ENCODE data around the gene PGK1. TPM values are rescaled to one million over a fixed set of nuclear protein-coding genes. Genes with fewer than 3 reads are reported as not detected.

PGK1 gene
- total RNA-seq, 1 donor from 2014 or later, result 125 TPM

DNA sequence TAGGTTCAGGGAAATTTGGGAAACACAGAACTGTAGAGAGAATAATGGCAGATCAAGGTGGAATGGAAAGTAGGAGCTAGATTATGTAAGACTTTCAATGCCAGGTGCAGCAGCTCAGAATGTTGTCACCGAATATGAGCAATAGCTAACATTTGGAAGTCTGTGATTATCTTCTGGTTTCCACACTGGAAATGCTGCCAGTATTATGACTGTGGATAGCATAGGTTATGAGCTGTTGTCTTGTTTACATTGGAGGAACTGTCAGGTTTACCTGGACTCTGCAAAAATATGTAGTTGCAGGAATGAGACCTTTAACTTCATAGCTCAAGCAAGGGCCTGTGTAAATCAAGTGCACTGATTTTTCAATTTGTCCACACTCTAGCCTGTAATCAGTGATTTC, 61.4 kb downstream of the PGK1 start:
- H3K36me3 ChIP-seq (ENCODE audit: control insufficient read depth in 3 of 3, insufficient read depth in 3 of 3, low read length in 3 of 3), result no peaks in the 10 kb centered on the region
- no peak overlapping the region for H3K9ac ChIP-seq (ENCODE audit: low read depth in 1 of 3, low read length in 3 of 3)
- H3K4me1 ChIP-seq (ENCODE audit: control insufficient read depth in 3 of 3, insufficient read depth in 3 of 3, low read length in 3 of 3), result no peaks in the 10 kb centered on the region
- no peak overlapping the region for H3K4me3 ChIP-seq (ENCODE audit: low read length in 3 of 3)
- no peaks in the 10 kb centered on the region for H3K9me3 ChIP-seq (ENCODE audit: control insufficient read depth in 3 of 3, low read length in 3 of 3)
- no peaks in the 10 kb centered on the region for H3K27me3 ChIP-seq (ENCODE audit: control insufficient read depth in 3 of 3, insufficient read depth in 3 of 3, low read length in 3 of 3)
- no peak overlapping the region for H3K27ac ChIP-seq (ENCODE audit: low read depth, low read length)

- Histone ChIP-seq H3K9ac (ENCODE audit: low read depth in 1 of 3, low read length in 3 of 3) (no peak overlapping the region), H3K4me3 (ENCODE audit: low read length in 3 of 3) (no peak overlapping the region), H3K4me1 (ENCODE audit: control insufficient read depth in 3 of 3, insufficient read depth in 3 of 3, low read length in 3 of 3) (no peaks in the 10 kb centered on the region), H3K27ac (ENCODE audit: low read depth, low read length) (no peak overlapping the region), H3K9me3 (ENCODE audit: control insufficient read depth in 3 of 3, low read length in 3 of 3) (no peaks in the 10 kb centered on the region), H3K36me3 (ENCODE audit: control insufficient read depth in 3 of 3, insufficient read depth in 3 of 3, low read length in 3 of 3) (no peaks in the 10 kb centered on the region), H3K27me3 (ENCODE audit: control insufficient read depth in 3 of 3, insufficient read depth in 3 of 3, low read length in 3 of 3) (no peaks in the 10 kb centered on the region)
These were observed 64.0 kb downstream of the PGK1 start for GRCh38 chrX:78168065-78168464.

Other genes with a start within 250 kb of the PGK1 start
- gene MAGT1, start 208.8 kb upstream of the PGK1 start, total RNA-seq, result 60.5 TPM
- gene COX7B, start 204.8 kb upstream of the PGK1 start, total RNA-seq, result 319 TPM
- gene ATP7A, start 193.6 kb upstream of the PGK1 start, total RNA-seq, result 15.1 TPM
- not detected for gene PGAM4, start 134.6 kb upstream of the PGK1 start, total RNA-seq
- 16.7 TPM for gene TAF9B, start 35.4 kb downstream of the PGK1 start, total RNA-seq
- 7.3 TPM for gene CYSLTR1, start 223.4 kb downstream of the PGK1 start, total RNA-seq

All from skeletal muscle tissue (tissue), 4 donors.